ENCODE measurements around the gene MAPK7. TPM values are rescaled to one million over a fixed set of nuclear protein-coding genes. Genes with fewer than 3 reads are reported as not detected.
A peak's percentile ranks its signal among the peaks of the same experiment; 100 is the strongest.

MAPK7 gene
- total RNA-seq, 1 donor from 2014 or later = 7.2 TPM

- no peak for DNase-seq (ENCODE audit: low read depth in 2 of 2)
Measured at GRCh38 chr17:19415806-19416775, 37.8 kb downstream of the MAPK7 start.

- DNase-seq (ENCODE audit: low read depth in 2 of 2) = no peak
Measured at GRCh38 chr17:19417611-19418010, 39.3 kb downstream of the MAPK7 start.

GRCh38 chr17:19418251-19418992 is 40.1 kb downstream of the MAPK7 start:
- DNase-seq (ENCODE audit: low read depth in 2 of 2) = peak in 1 of 2 donors; percentile 21

- no peak for DNase-seq (ENCODE audit: low read depth in 2 of 2)
Measured at GRCh38 chr17:19421219-19421618, 42.9 kb downstream of the MAPK7 start.

- no peak for DNase-seq (ENCODE audit: low read depth in 2 of 2)
Measured at GRCh38 chr17:19421926-19422325, 43.6 kb downstream of the MAPK7 start.

GRCh38 chr17:19424934-19425868 is 46.9 kb downstream of the MAPK7 start:
- no peak for DNase-seq (ENCODE audit: low read depth in 2 of 2)

- no peak for DNase-seq (ENCODE audit: low read depth in 2 of 2)
Measured at GRCh38 chr17:19426631-19427030, 48.3 kb downstream of the MAPK7 start.

GRCh38 chr17:19431691-19432090 is 53.4 kb downstream of the MAPK7 start:
- DNase-seq (ENCODE audit: low read depth in 2 of 2) = no peak

Other genes starting within 250 kb of the MAPK7 start
- 15.0 and 21.6 TPM in 2 replicates for gene EPN2, start 141.1 kb upstream of the MAPK7 start, total RNA-seq
- gene B9D1, start 15.8 kb upstream of the MAPK7 start, total RNA-seq = 13.8 and 17.2 TPM in 2 replicates
- not detected in 2 replicates for gene MFAP4, start 8.7 kb downstream of the MAPK7 start, total RNA-seq
- 0.25 and 0.39 TPM in 2 replicates for gene RNF112, start 32.7 kb downstream of the MAPK7 start, total RNA-seq
- 0.63 and 1.7 TPM in 2 replicates for gene SLC47A1, start 155.4 kb downstream of the MAPK7 start, total RNA-seq

Measured in dermis microvascular lymphatic vessel endothelial cell (primary cell).